LNCAP (cell line): ENCODE results near the gene TRIM54.

Experiments used
- TF ChIP-seq, protein P1 (sequence below): fragments of 450-650 bp; IDR thresholded peaks from 2 replicates; pipeline ENCODE4 v1.5.1; 2017; ENCODE audit warnings: mild to moderate bottlenecking

Gene TRIM54

DNA sequence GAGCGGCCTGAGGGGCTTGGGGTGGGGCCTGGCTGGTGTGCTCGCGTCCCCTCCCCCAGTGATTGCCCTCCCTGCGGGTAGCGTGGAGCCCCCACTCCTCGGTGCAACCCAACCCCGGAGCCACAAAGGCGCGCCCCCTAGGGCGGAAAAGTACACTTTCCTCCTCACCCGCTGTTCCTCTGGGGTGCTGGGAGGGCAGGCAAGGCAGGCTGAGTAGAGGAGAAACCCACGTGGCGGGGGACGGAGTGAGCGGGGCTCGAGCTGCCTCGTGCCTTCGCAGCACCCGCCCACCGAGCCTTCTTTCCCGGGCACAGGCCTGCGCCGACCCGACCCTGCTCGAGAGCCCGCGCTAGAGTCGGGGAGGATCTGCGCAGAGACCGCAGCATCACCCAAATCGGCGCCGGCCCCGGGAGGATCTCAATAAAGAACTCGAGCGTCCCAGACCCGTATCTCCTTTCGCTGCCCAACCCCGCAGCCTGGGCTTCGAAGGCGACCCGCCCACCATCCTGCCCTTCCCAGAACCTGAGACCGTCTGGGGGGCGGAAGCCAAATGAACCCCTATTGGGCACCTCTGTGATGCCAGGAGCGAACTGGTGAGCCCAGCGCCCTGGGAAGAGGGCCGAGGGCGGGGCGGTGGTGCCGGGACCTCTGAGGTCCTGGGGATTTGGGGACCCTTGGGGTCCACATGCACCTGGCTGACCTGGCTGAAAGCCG, 24.5 kb downstream of the TRIM54 start:
- TF ChIP-seq, protein P1, sequence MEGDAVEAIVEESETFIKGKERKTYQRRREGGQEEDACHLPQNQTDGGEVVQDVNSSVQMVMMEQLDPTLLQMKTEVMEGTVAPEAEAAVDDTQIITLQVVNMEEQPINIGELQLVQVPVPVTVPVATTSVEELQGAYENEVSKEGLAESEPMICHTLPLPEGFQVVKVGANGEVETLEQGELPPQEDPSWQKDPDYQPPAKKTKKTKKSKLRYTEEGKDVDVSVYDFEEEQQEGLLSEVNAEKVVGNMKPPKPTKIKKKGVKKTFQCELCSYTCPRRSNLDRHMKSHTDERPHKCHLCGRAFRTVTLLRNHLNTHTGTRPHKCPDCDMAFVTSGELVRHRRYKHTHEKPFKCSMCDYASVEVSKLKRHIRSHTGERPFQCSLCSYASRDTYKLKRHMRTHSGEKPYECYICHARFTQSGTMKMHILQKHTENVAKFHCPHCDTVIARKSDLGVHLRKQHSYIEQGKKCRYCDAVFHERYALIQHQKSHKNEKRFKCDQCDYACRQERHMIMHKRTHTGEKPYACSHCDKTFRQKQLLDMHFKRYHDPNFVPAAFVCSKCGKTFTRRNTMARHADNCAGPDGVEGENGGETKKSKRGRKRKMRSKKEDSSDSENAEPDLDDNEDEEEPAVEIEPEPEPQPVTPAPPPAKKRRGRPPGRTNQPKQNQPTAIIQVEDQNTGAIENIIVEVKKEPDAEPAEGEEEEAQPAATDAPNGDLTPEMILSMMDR: no peak

DNA sequence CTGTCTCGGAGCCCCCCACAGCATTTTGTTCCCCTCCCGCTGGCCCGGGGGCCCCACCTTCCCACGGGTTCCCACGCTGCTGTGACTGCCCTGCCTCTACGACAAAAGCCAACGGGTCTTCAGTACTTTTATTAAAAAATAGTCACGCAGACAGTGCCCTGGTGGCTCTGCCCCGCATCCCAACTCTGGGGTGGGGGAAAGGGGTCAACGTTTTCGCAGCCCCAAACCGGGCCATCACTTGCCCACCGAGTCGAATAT, 25.0 kb downstream of the TRIM54 start:
- TF ChIP-seq, protein P1: no peak

DNA sequence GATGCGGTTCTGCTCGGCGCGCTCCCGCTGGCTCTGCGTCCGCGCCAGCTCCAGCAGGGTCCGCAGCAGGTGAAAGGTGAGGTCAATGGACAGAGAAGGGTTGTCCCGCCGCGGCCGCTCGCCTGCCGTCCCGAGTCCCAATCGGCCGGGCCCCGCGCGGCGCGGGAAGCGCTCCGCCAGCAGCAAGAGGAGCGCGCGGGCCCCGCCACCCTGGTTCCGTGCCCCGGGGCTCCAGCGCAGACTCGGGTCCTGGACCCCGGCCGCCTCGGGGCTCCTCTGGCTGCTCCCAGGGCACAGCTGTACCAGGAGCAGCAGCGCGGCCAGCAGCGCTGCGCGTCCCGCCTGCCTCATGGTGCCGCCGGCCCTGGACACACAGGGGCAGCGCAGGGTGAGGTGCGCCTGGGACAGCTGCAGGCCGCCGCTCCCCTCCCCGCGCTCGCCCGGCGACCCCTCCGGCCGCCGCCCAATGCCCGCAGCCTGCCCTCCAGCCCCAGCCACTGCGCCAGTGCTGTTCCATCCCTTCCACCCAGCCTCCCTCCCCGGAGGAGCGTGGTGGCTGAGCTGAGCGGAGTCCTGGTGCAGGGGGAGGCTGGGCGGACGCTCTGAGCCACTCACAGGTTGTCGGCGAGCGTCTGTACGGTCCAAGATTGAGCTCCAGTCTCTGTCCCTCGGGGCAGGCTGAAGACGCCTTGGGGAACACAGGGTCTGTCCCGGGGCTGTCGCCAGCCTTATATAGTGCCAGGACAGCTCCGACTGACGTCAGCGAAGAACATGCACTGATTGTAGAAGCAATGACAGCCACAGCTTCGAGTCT, 25.5 kb downstream of the TRIM54 start:
- TF ChIP-seq, protein P1: no peak

DNA sequence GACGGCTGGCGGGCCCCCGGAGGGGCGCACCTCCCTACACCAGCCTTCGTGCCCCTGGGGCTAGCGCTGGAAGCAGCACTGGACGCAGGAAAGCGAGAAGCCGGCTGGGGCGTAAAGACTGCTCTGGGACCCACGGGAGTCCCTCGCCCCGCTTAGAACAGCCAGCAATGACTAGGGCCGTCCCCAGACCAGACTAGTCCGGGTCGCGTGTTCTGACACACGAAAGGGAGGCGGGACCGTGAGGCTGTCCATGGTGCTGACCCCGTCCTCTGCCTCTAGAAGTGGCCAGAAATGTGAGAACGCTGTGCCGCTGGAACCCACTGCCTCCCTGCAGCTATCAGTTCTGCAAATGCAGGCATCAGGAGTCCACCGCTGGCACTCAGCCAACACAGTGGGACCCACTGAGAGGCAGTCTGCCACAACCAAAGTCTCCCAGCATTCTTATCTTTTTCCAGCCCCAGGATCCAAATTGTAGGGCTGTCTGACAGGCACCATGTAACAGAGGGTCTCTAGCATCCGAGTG, 26.2 kb downstream of the TRIM54 start, which contains the start of gene UCN:
Gene UCN, minus strand, starts transcription at position 87 of the 523 bp plus-strand sequence. CDS start 550 bp downstream, outside the sequence.
- TF ChIP-seq, protein P1: no peak

DNA sequence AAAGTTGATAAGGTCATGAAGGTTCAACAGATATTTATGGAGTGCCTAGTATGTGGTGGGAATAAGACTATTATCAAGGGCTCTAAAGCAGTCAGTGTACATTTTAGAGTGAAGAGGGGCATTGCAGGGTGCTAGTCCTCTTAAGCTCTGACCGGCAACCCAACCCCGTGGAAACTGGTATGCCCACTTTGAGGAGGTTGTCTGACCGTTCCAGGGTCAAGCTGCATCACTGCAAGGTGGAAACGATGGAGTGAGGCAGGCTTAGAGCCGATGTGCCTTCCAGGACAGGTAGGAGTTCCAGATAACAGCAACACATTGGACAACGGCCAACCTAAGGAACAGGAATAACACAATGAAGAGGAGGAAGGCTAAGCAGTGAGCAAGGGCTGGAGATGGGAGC, 27.4 kb downstream of the TRIM54 start:
- TF ChIP-seq, protein P1: no peak

DNA sequence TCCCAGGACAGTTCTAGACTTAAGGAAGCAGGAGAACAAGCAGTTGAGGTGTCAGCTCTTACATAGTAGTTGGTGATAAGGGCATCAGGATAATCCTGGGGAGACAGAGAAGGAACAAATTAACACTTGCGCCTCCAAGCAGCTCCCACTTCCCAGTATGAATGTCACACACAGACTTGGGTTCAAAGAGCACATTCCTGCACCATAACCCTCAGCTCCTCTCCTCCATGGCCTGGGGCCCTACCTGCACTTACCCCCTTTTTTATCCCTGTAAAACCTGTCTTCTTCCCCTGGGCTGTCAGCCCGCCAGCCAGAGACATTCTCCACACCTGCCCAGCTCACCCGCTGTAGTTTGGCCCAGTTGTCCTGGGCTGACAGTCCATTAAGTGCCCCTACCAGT, 29.9 kb downstream of the TRIM54 start:
- TF ChIP-seq, protein P1: no peak

DNA sequence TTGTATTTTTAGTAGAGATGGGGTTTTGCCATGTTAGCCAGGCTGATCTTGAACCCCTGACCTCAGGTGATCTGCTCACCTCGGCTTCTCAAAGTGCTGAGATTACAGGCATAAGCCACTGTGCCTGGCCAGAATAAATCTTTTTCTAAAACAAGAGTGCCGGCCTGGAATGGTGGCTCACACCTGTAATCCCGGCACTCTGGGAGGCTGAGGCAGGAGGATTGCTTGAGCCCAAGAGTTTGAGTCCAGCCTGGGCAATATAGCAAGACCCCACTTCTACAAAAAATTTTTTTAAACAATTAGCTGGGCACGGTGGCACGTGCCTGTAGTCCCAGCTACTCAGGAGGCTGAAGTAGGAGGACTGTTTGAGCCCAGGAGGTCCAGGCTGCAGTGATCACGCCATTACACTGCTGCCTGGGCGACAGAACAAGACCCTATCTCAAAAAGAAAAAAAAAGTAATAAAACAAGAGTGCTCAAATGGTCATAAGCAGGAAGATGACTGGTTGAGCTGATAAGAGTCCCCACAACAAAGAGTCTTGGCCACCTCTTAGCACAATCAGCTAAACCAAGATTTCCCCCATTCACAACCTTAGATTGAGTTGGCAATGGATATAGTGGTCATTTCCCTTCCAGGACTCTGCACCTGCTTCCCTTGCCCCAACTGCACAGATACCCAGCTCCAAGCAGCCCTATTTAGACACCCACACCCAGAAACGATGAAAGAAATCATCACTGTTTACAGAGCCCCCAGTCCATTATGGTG, 31.8 kb downstream of the TRIM54 start:
- TF ChIP-seq, protein P1: no peak
